HEK293T (cell line): ENCODE measurements around the gene IFNA10.
"Not testable (repeated sequence)": the region's sequence is repeated elsewhere in the genome, so short reads cannot be mapped to it uniquely, and the experiment has no call there.

Source experiments
- CTCF ChIA-PET: fragments of 350-600 bp; formaldehyde crosslinking; extraction: SDS; loops from one replicate; lab custom pipeline; 2021; ENCODE audit warnings: antibody characterized with exemption, inconsistent platforms; lab: Yijun Ruan, JAX
- POLR2A ChIA-PET: fragments of 350-600 bp; formaldehyde crosslinking; extraction: SDS; loops from one replicate; lab custom pipeline; 2020; ENCODE audit warnings: antibody characterized with exemption, inconsistent platforms; lab: Yijun Ruan, JAX
- DNase-seq: peaks from one replicate; pipeline ENCODE4 v3.0.0; 2012; ENCODE audit warnings: mixed read lengths; ENCODE audit errors: extremely low spot score
- ARNT ChIP-seq: fragments of 450-650 bp; IDR thresholded peaks from 2 replicates; pipeline ENCODE4 v1.6.1; 2017; ENCODE audit warnings: mild to moderate bottlenecking
- BHLHE40 ChIP-seq: fragments of 450-650 bp; IDR thresholded peaks from 2 replicates; pipeline ENCODE4 v1.6.1; 2016; ENCODE audit warnings: mild to moderate bottlenecking, moderate library complexity, borderline replicate concordance
- CTBP1 ChIP-seq: fragments of 450-650 bp; IDR thresholded peaks from 2 replicates; pipeline ENCODE4 v1.6.1; 2016; ENCODE audit warnings: borderline replicate concordance
- ELF4 ChIP-seq: fragments of 450-650 bp; IDR thresholded peaks from 2 replicates; pipeline ENCODE4 v1.6.1; 2017; ENCODE audit warnings: antibody characterized with exemption
- FOXA1 ChIP-seq: fragments of 450-650 bp; IDR thresholded peaks from 2 replicates; pipeline ENCODE4 v1.6.1; 2016; ENCODE audit warnings: mild to moderate bottlenecking
- FOXK2 ChIP-seq: fragments of 450-650 bp; IDR thresholded peaks from 2 replicates; pipeline ENCODE4 v1.6.1; 2016; ENCODE audit warnings: mild to moderate bottlenecking
- FOXM1 ChIP-seq: fragments of 450-650 bp; IDR thresholded peaks from 2 replicates; pipeline ENCODE4 v1.6.1; 2017; ENCODE audit warnings: mild to moderate bottlenecking, borderline replicate concordance
- HDGF ChIP-seq: fragments of 450-650 bp; IDR thresholded peaks from 2 replicates; pipeline ENCODE4 v1.6.1; 2017; ENCODE audit warnings: antibody characterized with exemption, borderline replicate concordance
- L3MBTL2 ChIP-seq: fragments of 450-650 bp; conservative IDR thresholded peaks from 2 replicates; pipeline ENCODE4 v1.6.1; 2016; ENCODE audit warnings: mild to moderate bottlenecking
- LEF1 ChIP-seq: fragments of 450-650 bp; IDR thresholded peaks from 2 replicates; pipeline ENCODE4 v1.6.1; 2017; ENCODE audit warnings: mild to moderate bottlenecking, borderline replicate concordance
- NFRKB ChIP-seq: fragments of 450-650 bp; IDR thresholded peaks from 2 replicates; pipeline ENCODE4 v1.6.1; 2016; ENCODE audit warnings: mild to moderate bottlenecking, moderate library complexity
- SP1 ChIP-seq: fragments of 450-650 bp; IDR thresholded peaks from 2 replicates; pipeline ENCODE4 v1.6.1; 2017
- SUZ12 ChIP-seq: fragments of 450-650 bp; IDR thresholded peaks from 2 replicates; pipeline ENCODE4 v1.6.1; 2016; ENCODE audit warnings: mild to moderate bottlenecking
- TARDBP ChIP-seq: fragments of 450-650 bp; IDR thresholded peaks from 2 replicates; pipeline ENCODE4 v1.6.1; 2016
- ZNF384 ChIP-seq: fragments of 450-650 bp; IDR thresholded peaks from 2 replicates; pipeline ENCODE4 v1.6.1; 2016
- TF ChIP-seq, protein P1 (sequence below): fragments of 450-650 bp; IDR thresholded peaks from 2 replicates; pipeline ENCODE4 v1.6.1; 2016

Gene IFNA10

DNA sequence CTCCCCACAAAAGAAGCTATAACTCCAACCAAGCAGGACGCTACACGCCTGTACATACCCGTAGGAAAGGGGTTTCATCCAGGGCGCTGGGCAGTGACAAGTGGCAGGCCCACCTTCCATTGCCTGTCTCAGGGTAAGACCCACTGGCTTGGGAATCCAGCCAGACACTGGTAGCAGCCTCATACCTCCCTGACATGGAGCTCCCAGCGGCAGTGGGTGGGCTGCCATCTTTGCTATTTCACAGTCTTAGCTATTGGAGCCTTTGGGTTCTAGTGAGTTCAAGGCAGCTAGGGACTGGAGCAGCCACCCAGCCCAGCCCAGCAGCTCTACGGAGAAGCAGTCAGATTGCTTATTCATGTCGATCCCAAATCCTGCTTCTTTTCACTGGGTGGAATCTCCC is 3.4 kb upstream of the IFNA10 start:
- ChIA-PET CTCF (no interaction called here), POLR2A (no interaction called here)
- no peak for DNase-seq
- TF ChIP-seq L3MBTL2: no peak
- no peak for TF ChIP-seq SUZ12
- no peak for TF ChIP-seq FOXM1
- TF ChIP-seq BHLHE40: no peak
- TF ChIP-seq ELF4: no peak
- TF ChIP-seq HDGF: no peak
- TF ChIP-seq, protein P1, sequence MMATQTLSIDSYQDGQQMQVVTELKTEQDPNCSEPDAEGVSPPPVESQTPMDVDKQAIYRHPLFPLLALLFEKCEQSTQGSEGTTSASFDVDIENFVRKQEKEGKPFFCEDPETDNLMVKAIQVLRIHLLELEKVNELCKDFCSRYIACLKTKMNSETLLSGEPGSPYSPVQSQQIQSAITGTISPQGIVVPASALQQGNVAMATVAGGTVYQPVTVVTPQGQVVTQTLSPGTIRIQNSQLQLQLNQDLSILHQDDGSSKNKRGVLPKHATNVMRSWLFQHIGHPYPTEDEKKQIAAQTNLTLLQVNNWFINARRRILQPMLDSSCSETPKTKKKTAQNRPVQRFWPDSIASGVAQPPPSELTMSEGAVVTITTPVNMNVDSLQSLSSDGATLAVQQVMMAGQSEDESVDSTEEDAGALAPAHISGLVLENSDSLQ: no peak
- no peak for TF ChIP-seq NFRKB
- no peak for TF ChIP-seq LEF1
- TF ChIP-seq FOXK2: no peak
- no peak for TF ChIP-seq SP1
- TF ChIP-seq TARDBP: no peak
- TF ChIP-seq ZNF384: no peak
- TF ChIP-seq ARNT: no peak
- no peak for TF ChIP-seq CTBP1
- TF ChIP-seq FOXA1: no peak

DNA sequence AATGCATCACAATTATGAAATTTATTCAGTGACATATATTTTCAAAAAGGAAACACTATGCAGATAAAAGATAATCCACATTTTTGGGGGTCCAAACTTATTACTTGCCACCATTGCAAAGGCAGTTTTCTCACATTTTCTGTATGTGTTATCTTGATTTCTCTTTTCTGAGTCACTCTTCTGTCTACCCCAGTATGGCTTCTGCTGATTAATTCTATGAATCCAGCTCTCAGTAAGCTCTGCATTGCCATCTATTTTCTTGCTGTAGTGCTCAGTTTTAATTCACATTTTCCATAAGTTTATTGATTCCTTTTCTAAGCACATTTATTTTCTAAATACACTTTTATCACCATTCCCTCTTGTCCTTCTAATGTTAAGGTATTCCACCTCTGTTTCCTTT is 1.7 kb downstream of the IFNA10 start:
- CTCF ChIA-PET: no interaction called here
- POLR2A ChIA-PET: no interaction called here
- TF ChIP-seq, protein P1: no peak
- no peak for TF ChIP-seq NFRKB
- TF ChIP-seq LEF1: no peak
- TF ChIP-seq CTBP1: no peak
- no peak for TF ChIP-seq ELF4
- TF ChIP-seq HDGF: no peak
- no peak for TF ChIP-seq TARDBP
- TF ChIP-seq BHLHE40: no peak
- no peak for TF ChIP-seq L3MBTL2
- TF ChIP-seq ZNF384: no peak
- DNase-seq: no peak

DNA sequence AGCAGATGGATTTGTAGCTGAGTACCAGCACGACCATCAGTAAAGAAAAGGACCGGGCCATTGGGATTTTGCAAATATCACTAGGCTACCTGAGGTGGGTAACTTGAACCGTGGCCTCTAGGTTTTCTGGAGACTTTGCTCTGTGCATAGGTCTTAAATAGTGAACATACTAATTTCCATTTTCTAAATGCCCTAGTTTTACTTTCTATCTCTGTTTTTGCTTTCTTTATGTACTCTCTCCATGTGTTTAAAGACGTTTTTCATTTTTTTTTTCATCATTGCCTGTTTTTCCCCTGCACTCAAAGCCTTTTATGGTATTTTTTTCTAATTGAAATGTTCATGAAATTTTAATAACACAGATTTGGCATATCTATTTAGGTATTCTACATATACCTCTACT is 4.8 kb downstream of the IFNA10 start, which contains the start of gene IFNA7:
Gene IFNA7, minus strand, starts transcription at position 101 of the 400 bp plus-strand sequence. Its CDS starts 40 bp downstream, at position 61.
- CTCF ChIA-PET, DNase-seq, POLR2A ChIA-PET: not testable (repeated sequence)

DNA sequence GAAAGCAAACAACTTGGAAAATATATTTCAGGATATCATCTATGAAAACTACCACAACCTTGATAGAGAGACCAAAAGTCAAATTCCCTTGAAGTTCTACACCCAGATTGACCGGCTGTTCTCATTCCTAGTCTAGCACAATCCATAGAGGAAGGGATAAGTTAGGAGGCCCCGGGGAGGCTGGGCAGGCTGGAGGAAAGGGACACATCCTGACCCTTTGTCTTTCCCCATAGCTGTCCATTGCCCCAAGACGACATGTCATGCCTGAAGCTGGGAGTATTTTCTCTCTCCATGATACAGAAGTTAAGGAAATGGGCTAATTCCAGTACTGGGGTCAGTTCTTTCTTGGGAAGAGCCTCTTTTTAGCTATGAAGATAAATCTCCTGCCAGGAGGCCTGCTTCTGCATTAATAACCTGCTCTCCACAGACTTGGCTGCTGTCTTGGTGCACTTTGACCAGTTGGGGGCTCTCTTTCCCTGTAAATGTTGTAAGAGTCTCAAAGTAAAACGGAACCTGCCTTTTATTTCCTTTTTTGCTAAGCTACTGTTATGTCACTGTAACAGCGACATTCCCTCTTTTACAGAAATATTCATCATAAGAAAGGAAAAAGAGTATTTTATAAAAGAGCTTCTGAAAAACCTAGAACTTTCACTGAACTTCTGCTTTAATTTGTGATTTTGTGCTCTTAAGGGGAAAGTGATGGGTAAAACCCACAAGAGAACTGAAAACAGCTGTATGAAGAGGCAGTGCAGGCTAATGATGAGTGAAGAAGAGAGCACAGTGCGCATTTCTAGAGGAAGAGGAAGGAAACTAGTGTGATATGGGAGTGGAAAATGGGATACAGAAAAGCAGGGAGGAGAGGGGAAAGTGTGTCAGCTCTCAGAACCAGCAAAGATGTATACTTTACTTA is 11.8 kb downstream of the IFNA10 start:
- POLR2A ChIA-PET: not testable (repeated sequence)
- CTCF ChIA-PET: interaction anchor here (0.6 to 1.3 kb wide), 5 partner anchors 19 to 207 kb away, joined by 3 to 4 read pairs (median 3); partner anchors contain the start of gene IFNA16
- DNase-seq: peak; percentile 20

DNA sequence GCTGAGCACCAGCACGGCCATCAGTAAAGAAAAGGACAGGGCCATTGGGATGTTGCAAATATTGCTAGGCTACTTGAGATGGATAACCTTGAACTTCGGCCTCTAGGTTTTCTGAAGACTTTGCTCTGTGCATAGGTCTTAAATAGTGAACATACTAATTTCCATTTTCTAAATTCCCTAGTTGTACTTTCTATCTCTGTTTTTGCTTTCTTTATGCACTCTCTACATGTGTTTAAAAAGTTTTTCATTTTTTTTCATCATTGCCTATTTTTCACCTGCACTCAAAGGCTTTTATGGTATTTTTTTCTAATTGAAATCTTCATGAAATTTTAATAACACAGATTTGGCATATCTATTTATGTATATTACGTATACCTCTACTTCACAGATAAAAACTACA is 19.5 kb downstream of the IFNA10 start, which contains the start of gene IFNA4:
Gene IFNA4, minus strand, starts transcription at position 101 of the 400 bp plus-strand sequence. Its CDS starts 56 bp downstream, at position 45.
- DNase-seq, CTCF ChIA-PET, POLR2A ChIA-PET: not testable (repeated sequence)

DNA sequence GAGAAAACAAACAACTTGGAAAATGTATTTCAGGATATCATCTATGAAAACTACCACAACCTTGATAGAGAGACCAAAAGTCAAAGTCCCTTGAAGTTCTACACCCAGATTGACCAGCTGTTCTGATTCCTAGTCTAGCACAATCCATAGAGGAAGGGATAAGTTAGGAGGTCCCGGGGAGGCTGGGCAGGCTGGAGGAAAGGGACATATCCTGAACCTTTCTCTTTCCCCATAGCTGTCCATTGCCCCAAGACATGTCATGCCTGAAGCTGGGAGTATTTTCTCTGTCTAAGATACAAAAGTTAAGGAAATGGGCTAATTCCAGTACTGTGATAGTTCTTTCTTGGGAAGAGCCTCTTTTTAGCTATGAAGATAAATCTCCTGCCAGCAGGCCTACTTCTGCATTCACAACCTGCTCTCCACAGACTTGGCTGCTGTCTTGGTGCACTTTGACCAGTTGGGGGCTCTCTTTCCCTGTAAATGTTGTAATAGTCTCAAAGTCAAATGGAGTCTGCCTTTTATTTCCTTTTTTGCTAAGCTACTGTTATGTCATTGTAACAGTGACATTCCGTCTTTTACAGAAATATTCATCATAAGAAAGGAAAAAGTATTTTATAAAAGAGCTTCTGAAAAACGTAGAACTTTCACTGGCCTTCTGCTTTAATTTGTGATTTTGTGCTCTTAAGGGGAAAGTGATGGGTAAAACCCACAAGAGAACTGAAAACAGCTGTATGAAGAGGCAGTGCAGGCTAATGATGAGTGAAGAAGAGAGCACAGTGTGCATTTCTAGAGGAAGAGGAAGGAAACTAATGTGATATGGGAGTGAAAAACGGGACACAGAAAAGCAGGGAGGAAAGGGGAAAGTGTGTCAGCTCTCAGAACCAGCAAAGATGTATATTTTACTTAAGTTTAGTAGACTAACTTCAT is 23.9 kb downstream of the IFNA10 start:
- CTCF ChIA-PET: interaction anchor here (0.5 to 0.9 kb wide), 5 partner anchors 29 to 313 kb away, joined by 3 to 4 read pairs (median 3); no protein-coding TSS in a partner anchor
- POLR2A ChIA-PET, DNase-seq: not testable (repeated sequence)

DNA sequence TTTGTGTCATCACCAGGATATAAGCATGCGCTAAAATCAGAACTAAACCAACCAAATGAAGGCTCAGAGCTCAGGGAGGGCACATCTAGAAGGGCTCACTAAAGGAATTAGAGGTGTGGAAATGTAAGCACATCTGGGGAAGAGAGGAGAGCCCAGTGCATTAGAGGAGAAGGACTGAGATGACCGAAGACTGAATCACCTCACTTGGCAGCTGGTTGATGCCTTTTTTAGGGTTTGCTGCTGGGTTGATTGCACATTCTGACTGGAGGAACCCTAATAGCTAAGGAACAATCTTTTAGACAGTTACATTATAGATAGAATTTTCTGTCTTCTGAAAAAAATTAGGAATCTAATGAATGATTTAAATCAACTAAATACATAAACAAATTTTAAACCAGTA is 32.3 kb downstream of the IFNA10 start:
- POLR2A ChIA-PET: no interaction called here

More for the DNA sequence above, 32.3 kb downstream of the IFNA10 start:
- DNase-seq: no peak
- CTCF ChIA-PET: no interaction called here
- TF ChIP-seq FOXA1: no peak
- TF ChIP-seq ARNT: no peak
- no peak for TF ChIP-seq FOXM1
- no peak for TF ChIP-seq SUZ12
- no peak for TF ChIP-seq CTBP1
- no peak for TF ChIP-seq ELF4
- TF ChIP-seq HDGF: no peak
- TF ChIP-seq SP1: no peak
- no peak for TF ChIP-seq L3MBTL2
